ENCODE data around the gene CALM3. TPM values are rescaled to one million over a fixed set of nuclear protein-coding genes. Genes with fewer than 3 reads are reported as not detected.
"Not testable (repeated sequence)": the region's sequence is repeated elsewhere in the genome, so short reads cannot be mapped to it uniquely, and the experiment has no call there.

The CALM3 gene
- total RNA-seq, 1 experiment from 2014 or later = 484 TPM

- no peaks in the 10 kb centered on the region for H3K9me3 Mint-ChIP-seq (ENCODE audit: unreplicated experiment)
- no peaks in the 10 kb centered on the region for H3K27me3 Mint-ChIP-seq (ENCODE audit: insufficient read depth, unreplicated experiment)
- no peak for TF ChIP-seq CTCF (IDR thresholded peaks at IDR 0.05; ENCODE audit: insufficient read depth in 1 of 2, low read depth in 1 of 2, low read length in 1 of 2, severe bottlenecking in 1 of 2, unreplicated experiment in 1 of 2)
- Histone ChIP-seq H3K36me3 (ENCODE audit: control insufficient read depth, insufficient read depth, low read length) (no peaks in the 10 kb centered on the region), H3K27me3 (replicated peaks; ENCODE audit: control insufficient read depth, insufficient read depth, low read length) (no peaks in the 10 kb centered on the region), H3K4me1 (peaks cover 3% of the 10 kb centered on the region; the same call in 1 of the 2 replicates), H3K4me3 (ENCODE audit: low read depth, low read length) (no peak overlapping the region), H3K9me3 (no peaks in the 10 kb centered on the region)
- ChIA-PET POLR2A (no interaction called here), CTCF (no interaction called here)
- H3K36me3 Mint-ChIP-seq (ENCODE audit: insufficient read depth, unreplicated experiment) = no peaks in the 10 kb centered on the region
- no peak for DNase-seq
- H3K4me1 Mint-ChIP-seq (ENCODE audit: low read depth, unreplicated experiment) = no peaks in the 10 kb centered on the region
- no peak overlapping the region for H3K27ac Mint-ChIP-seq (ENCODE audit: unreplicated experiment)
- BruUV-seq (replicated peaks) = no TSS peak
- intact Hi-C loops (cut with micrococcal nuclease; ENCODE audit: unreplicated experiment) = no loop called here
- no peak overlapping the region for H3K4me3 Mint-ChIP-seq (ENCODE audit: unreplicated experiment)
Measured at GRCh38 chr19:46626446-46626845, 25.3 kb downstream of the CALM3 start.

GRCh38 chr19:46628970-46629369 lies 27.8 kb downstream of the CALM3 start:
- H3K27ac Mint-ChIP-seq (ENCODE audit: unreplicated experiment); H3K4me1 ChIP-seq; H3K27me3 ChIP-seq (replicated peaks; ENCODE audit: control insufficient read depth, insufficient read depth, low read length); H3K36me3 Mint-ChIP-seq (ENCODE audit: insufficient read depth, unreplicated experiment); H3K36me3 ChIP-seq (ENCODE audit: control insufficient read depth, insufficient read depth, low read length); H3K27me3 Mint-ChIP-seq (ENCODE audit: insufficient read depth, unreplicated experiment); BruUV-seq (replicated peaks); intact Hi-C loops (cut with micrococcal nuclease; ENCODE audit: unreplicated experiment); H3K9me3 ChIP-seq; POLR2A ChIA-PET; H3K9me3 Mint-ChIP-seq (ENCODE audit: unreplicated experiment); H3K4me3 ChIP-seq (ENCODE audit: low read depth, low read length); H3K4me1 Mint-ChIP-seq (ENCODE audit: low read depth, unreplicated experiment); H3K4me3 Mint-ChIP-seq (ENCODE audit: unreplicated experiment); DNase-seq: not testable (repeated sequence)
- CTCF ChIA-PET = interaction anchor here (0.6 to 3.0 kb wide), 3 partner anchors 12 to 52 kb away, joined by 3 to 15 read pairs (median 11); partner anchors contain the start of gene DACT3

GRCh38 chr19:46629546-46630025 lies 28.5 kb downstream of the CALM3 start:
- Histone ChIP-seq H3K9me3 (no peaks in the 10 kb centered on the region), H3K4me1 (peaks cover 9% of the 10 kb centered on the region), H3K36me3 (ENCODE audit: control insufficient read depth, insufficient read depth, low read length) (no peaks in the 10 kb centered on the region), H3K27me3 (replicated peaks; ENCODE audit: control insufficient read depth, insufficient read depth, low read length) (no peaks in the 10 kb centered on the region; the same call in 1 of the 2 replicates), H3K4me3 (ENCODE audit: low read depth, low read length) (no peak overlapping the region)
- intact Hi-C loops (cut with micrococcal nuclease; ENCODE audit: unreplicated experiment) = no loop called here
- BruUV-seq (replicated peaks) = no TSS peak
- DNase-seq = no peak
- Mint-ChIP-seq H3K4me3 (ENCODE audit: unreplicated experiment) (no peak overlapping the region), H3K27ac (ENCODE audit: unreplicated experiment) (no peak overlapping the region), H3K9me3 (ENCODE audit: unreplicated experiment) (no peaks in the 10 kb centered on the region), H3K27me3 (ENCODE audit: insufficient read depth, unreplicated experiment) (peaks cover 5% of the 10 kb centered on the region), H3K36me3 (ENCODE audit: insufficient read depth, unreplicated experiment) (no peaks in the 10 kb centered on the region), H3K4me1 (ENCODE audit: low read depth, unreplicated experiment) (peaks cover 8% of the 10 kb centered on the region)
- no peak for TF ChIP-seq CTCF (IDR thresholded peaks at IDR 0.05; ENCODE audit: insufficient read depth in 1 of 2, low read depth in 1 of 2, low read length in 1 of 2, severe bottlenecking in 1 of 2, unreplicated experiment in 1 of 2)
- POLR2A ChIA-PET = interaction anchor here (0.6 kb wide), 1 partner anchor 85 kb away, joined by 15 read pairs; no protein-coding TSS in a partner anchor
- CTCF ChIA-PET = interaction anchor here (2.4 to 3.0 kb wide), 2 partner anchors 12 to 32 kb away, joined by 11 to 15 read pairs; partner anchors contain the start of gene DACT3

Data from Caco-2 (cell line).